ENCODE measurements around the gene STARD7. TPM values are rescaled to one million over a fixed set of nuclear protein-coding genes. Genes with fewer than 3 reads are reported as not detected.

STARD7 gene
- total and polyA plus RNA-seq, 9 of the 15 experiments (the other 6 are each of a cell fraction or from before 2014, with no cell fraction given): 90.9 to 196 (median 145) TPM

DNA sequence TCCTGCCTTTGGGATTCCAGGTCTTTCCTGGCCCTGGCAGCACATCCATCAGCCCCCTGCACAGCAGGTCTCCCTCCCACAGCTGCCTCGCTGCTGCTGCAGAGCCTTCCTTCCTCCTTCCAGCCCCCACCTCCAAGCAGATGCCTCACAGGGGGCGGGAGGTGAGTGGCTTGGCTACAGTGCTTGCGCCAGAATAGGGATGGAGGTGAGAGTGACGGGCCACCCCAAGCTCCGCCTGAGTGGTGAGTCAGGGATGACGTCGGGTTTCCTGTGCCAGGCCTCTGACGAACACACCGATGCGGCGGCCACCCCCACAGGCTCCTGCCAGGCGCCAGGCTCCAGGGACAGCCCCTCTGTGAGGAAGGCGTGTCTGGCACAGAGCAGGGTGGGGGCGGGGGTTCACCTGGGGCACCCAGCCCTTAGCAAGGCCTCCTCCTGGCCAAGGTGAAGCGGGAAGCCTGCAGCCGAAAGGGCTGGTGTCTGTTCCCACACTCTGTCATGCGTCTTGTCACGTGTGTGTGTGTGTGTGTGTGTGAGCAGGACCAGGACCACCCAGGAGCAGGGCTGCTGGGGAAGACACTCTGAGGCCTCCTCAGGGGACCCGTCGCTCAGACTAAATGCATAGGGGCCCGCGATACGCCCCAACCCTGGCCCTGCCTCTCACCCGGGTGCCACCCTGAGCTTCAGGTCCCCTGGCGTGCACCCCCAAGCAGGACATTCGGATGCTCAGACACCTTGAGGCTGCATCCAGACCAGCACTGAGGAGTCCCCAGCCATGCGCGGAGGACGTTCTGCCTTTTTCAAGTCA, 60.0 kb downstream of the STARD7 start:
- H3K4me2 ChIP-seq (ENCODE audit: insufficient read depth, low read length): no peak overlapping the region
- no TSS peak for BruUV-seq (replicated peaks)
- H3K27me3 ChIP-seq (ENCODE audit: control insufficient read depth in 2 of 2, insufficient read depth in 2 of 2, low read length in 2 of 2): no peaks in the 10 kb centered on the region
- H3K9me3 ChIP-seq (replicated peaks; ENCODE audit: control insufficient read depth, insufficient read depth, low read depth, low read length): no peaks in the 10 kb centered on the region
- H2AFZ ChIP-seq (ENCODE audit: low read depth, low read length): peak overlapping the region; percentile 77; the same call in 1 of the 2 replicates
- H3K27ac ChIP-seq (ENCODE audit: extremely low read depth, low read depth, low read length): no peak overlapping the region
- peaks cover 22 to 35% of the 10 kb centered on the region in 2 experiments for H3K4me1 ChIP-seq (replicated peaks in 1 of 2; ENCODE audit: control insufficient read depth in 2 of 2, insufficient read depth in 2 of 2, low read length in 2 of 2)
- H3K36me3 ChIP-seq (ENCODE audit: control insufficient read depth, insufficient read depth, low read length): no peaks in the 10 kb centered on the region
- H3K79me2 ChIP-seq (ENCODE audit: control insufficient read depth, insufficient read depth, low read length): no peaks in the 10 kb centered on the region
- ChIA-PET POLR2A (no interaction called here), CTCF (ENCODE audit: low intra/inter-chr PET ratio) (no interaction called here)
- FAIRE-seq (no peak), DNase-seq (ENCODE audit: extremely low read depth in 1 of 4, low spot score in 3 of 4) (peak in 3 of 4 experiments; percentile 52 to 60 (median 54)), ATAC-seq (peak; percentile 51)
- in situ Hi-C loops (cut with MboI): no loop called here
- intact Hi-C loops (cut with micrococcal nuclease): no loop called here
- no peaks in the 10 kb centered on the region for H3K9me1 ChIP-seq (ENCODE audit: control insufficient read depth, insufficient read depth, low read length)
- H4K20me1 ChIP-seq (replicated peaks; ENCODE audit: control insufficient read depth, insufficient read depth, low read length): no peaks in the 10 kb centered on the region
- peak overlapping the region in 1 of 2 experiments; percentile 43; a peak in 1 of 4 replicates for H3K9ac ChIP-seq (ENCODE audit: insufficient read depth in 1 of 2, low read depth in 2 of 2, low read length in 2 of 2)
- no peak overlapping the region for H3K4me3 ChIP-seq
- 48% methylated on average over 28 of the region's 29 CpGs for WGBS (ENCODE audit: insufficient coverage, low coverage, missing lambda C conversion rate)
- TF ChIP-seq, protein P1, sequence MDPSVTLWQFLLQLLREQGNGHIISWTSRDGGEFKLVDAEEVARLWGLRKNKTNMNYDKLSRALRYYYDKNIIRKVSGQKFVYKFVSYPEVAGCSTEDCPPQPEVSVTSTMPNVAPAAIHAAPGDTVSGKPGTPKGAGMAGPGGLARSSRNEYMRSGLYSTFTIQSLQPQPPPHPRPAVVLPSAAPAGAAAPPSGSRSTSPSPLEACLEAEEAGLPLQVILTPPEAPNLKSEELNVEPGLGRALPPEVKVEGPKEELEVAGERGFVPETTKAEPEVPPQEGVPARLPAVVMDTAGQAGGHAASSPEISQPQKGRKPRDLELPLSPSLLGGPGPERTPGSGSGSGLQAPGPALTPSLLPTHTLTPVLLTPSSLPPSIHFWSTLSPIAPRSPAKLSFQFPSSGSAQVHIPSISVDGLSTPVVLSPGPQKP (CRISPR knock-in tag; IDR thresholded peaks at IDR 0.05): no peak
- TF ChIP-seq, protein P2, sequence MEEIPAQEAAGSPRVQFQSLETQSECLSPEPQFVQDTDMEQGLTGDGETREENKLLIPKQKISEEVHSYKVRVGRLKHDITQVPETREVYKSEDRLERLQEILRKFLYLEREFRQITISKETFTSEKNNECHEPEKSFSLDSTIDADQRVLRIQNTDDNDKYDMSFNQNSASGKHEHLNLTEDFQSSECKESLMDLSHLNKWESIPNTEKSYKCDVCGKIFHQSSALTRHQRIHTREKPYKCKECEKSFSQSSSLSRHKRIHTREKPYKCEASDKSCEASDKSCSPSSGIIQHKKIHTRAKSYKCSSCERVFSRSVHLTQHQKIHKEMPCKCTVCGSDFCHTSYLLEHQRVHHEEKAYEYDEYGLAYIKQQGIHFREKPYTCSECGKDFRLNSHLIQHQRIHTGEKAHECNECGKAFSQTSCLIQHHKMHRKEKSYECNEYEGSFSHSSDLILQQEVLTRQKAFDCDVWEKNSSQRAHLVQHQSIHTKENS (CRISPR knock-in tag; IDR thresholded peaks at IDR 0.05): no peak
- peak; percentile 52; the same call in 1 of the 2 replicates for TF ChIP-seq JUN (IDR thresholded peaks at IDR 0.05; ENCODE audit: borderline replicate concordance, low read depth, low read length)
- TF ChIP-seq JUN (CRISPR knock-in tag; IDR thresholded peaks at IDR 0.05; ENCODE audit: borderline replicate concordance): no peak
- TF ChIP-seq ZBTB7A (IDR thresholded peaks at IDR 0.05; ENCODE audit: borderline replicate concordance, control insufficient read depth, low read depth, low read length): no peak
- TF ChIP-seq JUND (IDR thresholded peaks at IDR 0.05; ENCODE audit: borderline replicate concordance, low read depth, low read length): peak; percentile 72; the same call in 1 of the 2 replicates
- TF ChIP-seq JUND (tag; IDR thresholded peaks at IDR 0.05; ENCODE audit: borderline replicate concordance, low read depth, low read length): no peak; the same call in 2 of the 3 replicates
- TF ChIP-seq CREB1 (IDR thresholded peaks at IDR 0.05): peak; percentile 86
- TF ChIP-seq CREB1 (CRISPR knock-in tag; IDR thresholded peaks at IDR 0.05): no peak; the same call in 1 of the 2 replicates
- peak; percentile 88 for TF ChIP-seq CREM (IDR thresholded peaks at IDR 0.05; ENCODE audit: low read depth)
- TF ChIP-seq, protein P3, sequence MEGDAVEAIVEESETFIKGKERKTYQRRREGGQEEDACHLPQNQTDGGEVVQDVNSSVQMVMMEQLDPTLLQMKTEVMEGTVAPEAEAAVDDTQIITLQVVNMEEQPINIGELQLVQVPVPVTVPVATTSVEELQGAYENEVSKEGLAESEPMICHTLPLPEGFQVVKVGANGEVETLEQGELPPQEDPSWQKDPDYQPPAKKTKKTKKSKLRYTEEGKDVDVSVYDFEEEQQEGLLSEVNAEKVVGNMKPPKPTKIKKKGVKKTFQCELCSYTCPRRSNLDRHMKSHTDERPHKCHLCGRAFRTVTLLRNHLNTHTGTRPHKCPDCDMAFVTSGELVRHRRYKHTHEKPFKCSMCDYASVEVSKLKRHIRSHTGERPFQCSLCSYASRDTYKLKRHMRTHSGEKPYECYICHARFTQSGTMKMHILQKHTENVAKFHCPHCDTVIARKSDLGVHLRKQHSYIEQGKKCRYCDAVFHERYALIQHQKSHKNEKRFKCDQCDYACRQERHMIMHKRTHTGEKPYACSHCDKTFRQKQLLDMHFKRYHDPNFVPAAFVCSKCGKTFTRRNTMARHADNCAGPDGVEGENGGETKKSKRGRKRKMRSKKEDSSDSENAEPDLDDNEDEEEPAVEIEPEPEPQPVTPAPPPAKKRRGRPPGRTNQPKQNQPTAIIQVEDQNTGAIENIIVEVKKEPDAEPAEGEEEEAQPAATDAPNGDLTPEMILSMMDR (IDR thresholded peaks at IDR 0.05 in 2 of 3, conservative IDR thresholded peaks at IDR 0.05 in 1 of 3; ENCODE audit: insufficient read depth in 2 of 3, low read depth in 1 of 3, low read length in 3 of 3): no peak
- TF ChIP-seq, protein P4, sequence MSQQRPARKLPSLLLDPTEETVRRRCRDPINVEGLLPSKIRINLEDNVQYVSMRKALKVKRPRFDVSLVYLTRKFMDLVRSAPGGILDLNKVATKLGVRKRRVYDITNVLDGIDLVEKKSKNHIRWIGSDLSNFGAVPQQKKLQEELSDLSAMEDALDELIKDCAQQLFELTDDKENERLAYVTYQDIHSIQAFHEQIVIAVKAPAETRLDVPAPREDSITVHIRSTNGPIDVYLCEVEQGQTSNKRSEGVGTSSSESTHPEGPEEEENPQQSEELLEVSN (IDR thresholded peaks at IDR 0.05; ENCODE audit: borderline replicate concordance in 1 of 2, extremely low read depth in 1 of 2, insufficient read depth in 1 of 2, insufficient read length in 1 of 2, low read depth in 1 of 2, low read length in 1 of 2, poor library complexity in 1 of 2, severe bottlenecking in 1 of 2): peak in 1 of 2 experiments; percentile 6
- TF ChIP-seq, protein P5, sequence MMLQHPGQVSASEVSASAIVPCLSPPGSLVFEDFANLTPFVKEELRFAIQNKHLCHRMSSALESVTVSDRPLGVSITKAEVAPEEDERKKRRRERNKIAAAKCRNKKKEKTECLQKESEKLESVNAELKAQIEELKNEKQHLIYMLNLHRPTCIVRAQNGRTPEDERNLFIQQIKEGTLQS (IDR thresholded peaks at IDR 0.05): peak; percentile 86
- TF ChIP-seq, protein P5 (CRISPR knock-in tag; conservative IDR thresholded peaks at IDR 0.05): no peak

Measured in K562 (cell line).